NB4 (cell line): ENCODE measurements around the gene SFXN1.
A peak's percentile ranks its signal among the peaks of the same experiment; 100 is the strongest.

Experiments
- DNase-seq: peaks from one replicate; pipeline ENCODE4 v3.0.0; 2010; ENCODE audit warnings: low read depth
- H3K4me3 ChIP-seq: one replicate; pipeline ENCODE4 v1.5.1; 2011; ENCODE audit warnings: mild to moderate bottlenecking, low read depth, low read length, moderate library complexity
- MYC ChIP-seq: IDR thresholded peaks from 2 replicates; pipeline ENCODE4 v1.6.1; 2011; ENCODE audit warnings: low read depth, low read length
- POLR2A ChIP-seq: IDR thresholded peaks from 2 replicates; pipeline ENCODE4 v1.6.1; 2011; ENCODE audit warnings: mild to moderate bottlenecking; ENCODE audit not compliant: insufficient read length; ENCODE audit errors: extremely low read depth
- TF ChIP-seq, protein P1 (sequence below): IDR thresholded peaks from one replicate; pipeline ENCODE4 v1.5.1; 2012; ENCODE audit warnings: low read depth, low read length
- TF ChIP-seq, protein P2 (sequence below): IDR thresholded peaks from 2 replicates; pipeline ENCODE4 v1.6.1; 2011; ENCODE audit warnings: low read depth, low read length

The SFXN1 gene

DNA sequence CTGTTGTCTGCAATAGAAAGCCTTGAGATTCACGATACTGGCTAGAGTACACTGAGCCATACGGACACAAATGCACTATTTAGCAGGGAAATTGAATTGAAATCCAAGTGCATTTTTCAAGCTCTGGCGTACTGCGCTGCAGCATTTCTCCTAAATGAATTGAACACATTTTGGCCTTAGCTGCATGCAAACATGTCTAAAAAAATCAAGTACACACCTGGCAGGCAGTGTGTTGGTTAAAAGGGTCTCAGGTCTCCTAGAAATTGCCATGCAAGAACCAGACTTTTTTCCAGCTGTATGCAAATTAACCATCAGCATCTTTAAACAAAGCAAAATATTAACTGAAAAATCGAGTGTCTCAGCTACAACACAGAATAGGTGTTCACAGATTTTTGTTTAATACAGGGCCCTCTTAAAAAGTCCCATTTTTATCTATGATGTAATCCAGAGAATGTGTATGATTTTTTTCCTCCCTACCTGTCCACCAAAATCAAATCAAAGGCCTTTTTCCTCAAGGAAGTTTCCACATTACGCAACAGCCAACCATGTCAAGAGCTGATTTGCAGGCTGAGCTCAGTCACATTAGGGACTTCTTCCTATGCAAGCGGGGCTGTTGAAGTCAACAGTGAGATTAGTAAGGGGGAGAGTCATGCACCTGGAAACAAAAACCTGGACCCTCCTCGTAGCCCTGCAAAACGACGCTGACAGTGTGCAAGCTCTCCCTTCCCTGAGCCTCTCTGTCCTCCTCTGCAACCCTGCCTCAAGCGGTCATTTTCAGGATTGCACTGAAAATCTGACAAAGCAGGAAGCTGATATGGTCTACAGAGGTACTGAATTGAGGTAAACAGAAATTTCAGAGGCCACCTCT lies 14.1 kb upstream of the SFXN1 start:
- no peak overlapping the region for H3K4me3 ChIP-seq
- no peak for TF ChIP-seq POLR2A
- TF ChIP-seq, protein P1, sequence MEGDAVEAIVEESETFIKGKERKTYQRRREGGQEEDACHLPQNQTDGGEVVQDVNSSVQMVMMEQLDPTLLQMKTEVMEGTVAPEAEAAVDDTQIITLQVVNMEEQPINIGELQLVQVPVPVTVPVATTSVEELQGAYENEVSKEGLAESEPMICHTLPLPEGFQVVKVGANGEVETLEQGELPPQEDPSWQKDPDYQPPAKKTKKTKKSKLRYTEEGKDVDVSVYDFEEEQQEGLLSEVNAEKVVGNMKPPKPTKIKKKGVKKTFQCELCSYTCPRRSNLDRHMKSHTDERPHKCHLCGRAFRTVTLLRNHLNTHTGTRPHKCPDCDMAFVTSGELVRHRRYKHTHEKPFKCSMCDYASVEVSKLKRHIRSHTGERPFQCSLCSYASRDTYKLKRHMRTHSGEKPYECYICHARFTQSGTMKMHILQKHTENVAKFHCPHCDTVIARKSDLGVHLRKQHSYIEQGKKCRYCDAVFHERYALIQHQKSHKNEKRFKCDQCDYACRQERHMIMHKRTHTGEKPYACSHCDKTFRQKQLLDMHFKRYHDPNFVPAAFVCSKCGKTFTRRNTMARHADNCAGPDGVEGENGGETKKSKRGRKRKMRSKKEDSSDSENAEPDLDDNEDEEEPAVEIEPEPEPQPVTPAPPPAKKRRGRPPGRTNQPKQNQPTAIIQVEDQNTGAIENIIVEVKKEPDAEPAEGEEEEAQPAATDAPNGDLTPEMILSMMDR: peak; percentile 66
- peak; percentile 37 for DNase-seq

DNA sequence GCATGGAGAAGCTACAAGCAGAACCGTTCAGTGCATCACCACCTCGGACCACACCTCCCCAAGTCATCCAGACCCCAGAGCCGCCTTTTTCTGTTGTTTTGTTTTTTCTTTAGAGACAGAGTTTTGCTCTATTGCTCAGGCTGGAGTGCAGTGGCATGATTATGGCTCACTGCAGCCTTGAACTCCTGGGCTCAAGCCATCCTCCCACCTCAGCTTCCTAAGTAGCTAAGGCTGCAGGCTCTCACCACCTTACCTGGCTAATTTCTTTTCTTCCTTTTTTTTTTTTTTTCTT lies 13.5 kb upstream of the SFXN1 start:
- no peak overlapping the region for H3K4me3 ChIP-seq
- TF ChIP-seq, protein P1: no peak
- DNase-seq: no peak

DNA sequence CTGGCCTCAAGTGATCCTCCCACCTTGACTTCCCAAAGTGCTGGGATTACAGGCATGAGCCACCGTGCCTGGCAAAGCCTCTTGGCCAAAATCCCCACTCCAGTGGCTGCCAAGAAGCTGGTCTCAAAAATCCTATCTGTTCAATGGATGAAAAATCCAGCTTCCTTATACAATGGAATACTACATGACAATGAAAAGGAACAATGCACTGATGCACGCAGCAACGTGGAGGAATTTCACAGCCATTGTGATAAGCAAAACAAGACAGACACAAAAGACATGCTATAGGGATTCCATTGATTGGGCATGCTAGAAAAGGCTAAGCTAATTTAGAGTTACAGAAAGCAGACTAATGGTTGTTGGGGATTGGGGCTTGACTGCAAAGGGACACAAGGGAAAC lies 13.1 kb upstream of the SFXN1 start:
- TF ChIP-seq POLR2A: no peak
- TF ChIP-seq, protein P2, sequence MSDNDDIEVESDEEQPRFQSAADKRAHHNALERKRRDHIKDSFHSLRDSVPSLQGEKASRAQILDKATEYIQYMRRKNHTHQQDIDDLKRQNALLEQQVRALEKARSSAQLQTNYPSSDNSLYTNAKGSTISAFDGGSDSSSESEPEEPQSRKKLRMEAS: no peak
- TF ChIP-seq MYC: no peak
- TF ChIP-seq, protein P1: no peak
- H3K4me3 ChIP-seq: no peak overlapping the region
- no peak for DNase-seq

DNA sequence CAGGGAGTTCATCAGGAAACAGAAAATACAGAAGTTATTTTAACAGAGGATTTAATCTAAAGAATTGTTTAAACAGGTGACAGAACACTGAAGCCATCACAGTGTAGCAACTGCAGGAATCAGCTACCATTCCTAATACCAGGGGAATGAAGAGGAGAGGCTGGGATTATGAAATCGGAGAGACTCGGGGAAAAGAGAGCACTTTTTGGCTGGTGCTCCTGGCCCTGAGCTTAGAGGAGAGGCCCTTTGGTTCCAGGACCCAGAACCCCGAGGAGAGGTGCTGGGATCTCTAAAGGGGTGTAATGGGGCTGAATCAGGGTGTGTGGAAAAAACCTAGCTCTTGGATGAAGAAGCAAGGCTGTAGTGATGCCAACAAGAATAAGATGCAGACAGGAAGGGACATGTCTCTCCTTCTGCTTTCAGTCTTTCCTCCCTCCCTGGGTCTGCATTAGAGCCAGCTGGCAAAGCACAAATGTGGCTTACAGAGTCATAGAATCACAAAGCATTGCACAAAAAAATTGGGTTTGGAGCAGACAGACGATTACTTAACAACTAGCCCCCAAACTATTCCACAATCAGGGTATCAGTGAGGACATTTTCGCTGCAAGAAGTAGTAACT lies 11.6 kb upstream of the SFXN1 start:
- no peak for DNase-seq
- no peak overlapping the region for H3K4me3 ChIP-seq
- TF ChIP-seq POLR2A: no peak
- TF ChIP-seq MYC: no peak
- TF ChIP-seq, protein P1: no peak
- TF ChIP-seq, protein P2: no peak

DNA sequence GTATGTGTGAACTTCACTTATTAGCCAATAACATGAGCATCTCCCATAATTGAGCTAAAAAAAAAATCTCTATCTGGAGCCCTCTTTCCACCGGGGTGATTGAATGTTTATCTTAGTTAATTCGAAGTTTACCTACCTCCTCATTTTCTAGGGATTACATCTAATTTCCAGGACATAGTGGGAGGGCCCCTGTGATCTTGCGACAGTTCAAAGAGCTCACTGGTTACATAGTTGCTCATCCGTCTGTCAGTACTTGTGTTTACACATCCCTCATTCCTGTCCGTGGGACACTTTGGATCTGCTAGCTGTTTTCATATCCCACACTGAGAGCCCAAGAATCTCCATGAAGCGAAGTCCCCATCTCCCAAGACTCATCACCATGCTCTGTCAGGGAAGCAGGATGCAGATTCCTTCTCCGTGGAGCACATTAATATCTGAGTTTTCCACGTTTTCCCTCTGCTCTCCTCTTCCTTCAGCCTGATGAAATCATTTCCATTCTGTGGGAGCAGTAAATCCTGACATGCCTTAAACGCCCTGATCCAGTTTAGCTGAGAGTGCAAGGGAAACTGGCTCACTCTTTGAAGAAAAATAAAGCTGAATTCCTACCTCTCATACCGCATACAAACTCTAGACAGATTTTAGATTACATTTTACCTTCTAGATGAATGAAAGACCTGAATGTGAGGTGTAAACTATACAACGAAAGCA lies 10.2 kb upstream of the SFXN1 start:
- DNase-seq: no peak
- H3K4me3 ChIP-seq: no peak overlapping the region
- TF ChIP-seq POLR2A: no peak
- TF ChIP-seq, protein P1: no peak
- TF ChIP-seq, protein P2: no peak
- no peak for TF ChIP-seq MYC
